GM12874 (cell line): ENCODE measurements around the gene FOXA3.
A peak's percentile ranks its signal among the peaks of the same experiment; 100 is the strongest.

Experiments used
- CTCF ChIP-seq: IDR thresholded peaks from 2 replicates; pipeline ENCODE4 v1.5.1; 2011; ENCODE audit warnings: low read depth, mild to moderate bottlenecking, control low read depth, low read length, moderate library complexity; ENCODE audit not compliant: insufficient read depth

The FOXA3 gene

GRCh38 chr19:45878043-45878794, 14.1 kb downstream of the FOXA3 start:
- TF ChIP-seq CTCF = no peak

- no peak for TF ChIP-seq CTCF
These were observed 14.9 kb downstream of the FOXA3 start for GRCh38 chr19:45879055-45879454.

GRCh38 chr19:45879971-45880370, 15.8 kb downstream of the FOXA3 start:
- no peak for TF ChIP-seq CTCF

- no peak for TF ChIP-seq CTCF
These were observed 17.2 kb downstream of the FOXA3 start for GRCh38 chr19:45881082-45881908.

GRCh38 chr19:45881909-45882528, 17.9 kb downstream of the FOXA3 start:
- no peak for TF ChIP-seq CTCF

GRCh38 chr19:45882652-45883585, 18.8 kb downstream of the FOXA3 start:
- peak; percentile 100 for TF ChIP-seq CTCF
